Mucosa of stomach (tissue), 1 donor: ENCODE results near the gene CLINT1.
A peak's percentile ranks its signal among the peaks of the same experiment; 100 is the strongest.

Experiments used
- H3K27me3 ChIP-seq: one replicate; pipeline ENCODE4 v1.7.0; 2013; ENCODE audit warnings: mild to moderate bottlenecking, low read length; ENCODE audit not compliant: control insufficient read depth, insufficient read depth
- H3K36me3 ChIP-seq: one replicate; pipeline ENCODE4 v1.7.0; 2013; ENCODE audit warnings: low read length; ENCODE audit not compliant: control insufficient read depth, insufficient read depth
- H3K4me1 ChIP-seq: one replicate; pipeline ENCODE4 v1.7.0; 2013; ENCODE audit warnings: mild to moderate bottlenecking, low read length; ENCODE audit not compliant: control insufficient read depth, insufficient read depth
- H3K4me3 ChIP-seq: one replicate; pipeline ENCODE4 v1.7.0; 2013; ENCODE audit warnings: low read length
- H3K9ac ChIP-seq: one replicate; pipeline ENCODE4 v1.7.0; 2013; ENCODE audit warnings: mild to moderate bottlenecking, low read length, moderate library complexity
- H3K9me3 ChIP-seq: one replicate; pipeline ENCODE4 v1.7.0; 2013; ENCODE audit warnings: mild to moderate bottlenecking, low read length, moderate library complexity; ENCODE audit not compliant: control insufficient read depth
- donor health status: Pancreatic carcinoma.

Gene CLINT1

DNA sequence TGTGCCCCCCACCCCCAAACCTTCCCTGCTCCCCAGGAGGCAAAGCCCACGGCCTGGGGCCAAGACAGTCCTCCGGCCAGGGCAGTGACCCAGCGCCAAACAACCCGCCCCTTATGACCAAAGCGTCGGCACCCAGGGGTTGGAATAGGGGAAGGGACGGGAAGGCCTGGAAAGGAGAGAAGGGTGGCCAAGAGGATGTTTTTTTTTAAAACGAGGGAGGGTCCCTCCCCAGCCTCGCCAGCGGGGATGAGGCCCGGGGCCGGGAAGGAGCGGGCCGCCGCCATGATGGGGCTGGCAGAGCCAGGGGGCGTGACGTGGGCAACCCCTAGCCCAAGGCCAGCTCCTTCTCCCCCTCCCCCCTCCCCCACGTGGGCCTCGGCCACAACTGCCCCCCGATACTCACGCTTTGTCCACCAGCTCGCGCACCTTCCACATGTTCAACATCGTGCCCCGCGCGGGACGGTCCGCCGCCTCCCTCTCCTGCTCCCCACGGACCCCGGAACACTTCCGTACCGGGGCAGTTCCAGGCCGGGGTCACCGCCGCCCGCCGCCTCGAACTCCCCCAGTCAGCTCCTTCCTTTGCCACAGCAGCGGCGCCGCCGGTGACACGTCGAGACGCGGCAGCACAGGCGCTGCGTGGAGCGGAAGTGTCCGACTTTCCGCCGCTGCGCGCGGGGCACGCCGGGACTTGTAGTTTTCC is at the start of gene CLINT1:
CLINT1 (minus strand) TSS at position 619 of the 700 bp plus-strand sequence; CDS start at position 444, 175 bp downstream.
- no peaks in the 10 kb centered on the region for H3K9me3 ChIP-seq
- H3K4me3 ChIP-seq, result peak within 1 kb of the TSS; percentile 82
- peaks cover 17% of the 10 kb centered on the region for H3K4me1 ChIP-seq
- peak within 1 kb of the TSS; percentile 95 for H3K9ac ChIP-seq
- H3K36me3 ChIP-seq, result no peaks in the 10 kb centered on the region
- no peaks in the 10 kb centered on the region for H3K27me3 ChIP-seq

DNA sequence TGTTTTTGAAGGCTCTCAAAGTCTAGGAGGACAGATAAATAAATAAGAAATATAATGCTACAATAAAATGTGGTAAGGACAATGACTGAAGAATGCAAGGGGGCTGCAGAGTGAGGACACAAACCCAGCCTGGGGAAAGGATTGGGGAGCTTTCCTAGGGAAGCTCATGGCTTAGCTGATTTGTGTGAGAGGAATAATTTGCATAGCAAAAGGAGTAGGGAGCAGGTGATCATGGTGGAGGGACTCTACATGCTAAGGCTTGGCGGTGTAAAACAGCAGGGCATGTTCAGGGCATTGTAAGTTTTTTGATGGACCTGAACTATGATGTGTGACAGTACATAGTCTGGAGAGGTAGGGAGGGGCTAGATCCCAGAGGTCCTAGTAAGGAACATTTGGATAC is 49.5 kb upstream of the CLINT1 start:
- Histone ChIP-seq H3K9ac (no peak overlapping the region), H3K4me1 (peaks cover 19% of the 10 kb centered on the region), H3K36me3 (no peaks in the 10 kb centered on the region), H3K9me3 (no peaks in the 10 kb centered on the region), H3K27me3 (no peaks in the 10 kb centered on the region), H3K4me3 (no peak overlapping the region)

DNA sequence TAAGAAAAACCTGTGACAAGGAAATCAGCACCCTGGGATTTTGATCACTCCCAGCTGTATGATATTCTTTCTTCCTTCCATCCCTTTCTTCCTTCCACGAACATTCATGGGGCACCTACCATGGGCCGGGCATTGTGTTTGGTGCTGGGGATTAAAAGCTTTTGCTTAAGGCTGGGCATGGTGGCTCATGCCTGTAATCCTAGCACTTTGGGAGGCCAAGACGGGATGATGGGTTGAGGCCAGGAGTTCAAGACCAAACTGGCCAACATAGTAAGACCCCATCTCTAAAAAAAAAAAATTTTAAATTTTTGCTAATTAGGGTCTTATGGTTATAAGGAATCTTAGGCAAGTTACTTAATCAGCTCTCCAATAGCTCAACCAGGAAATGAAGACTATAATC is 48.5 kb upstream of the CLINT1 start:
- Histone ChIP-seq H3K4me3 (no peak overlapping the region), H3K27me3 (no peaks in the 10 kb centered on the region), H3K9ac (no peak overlapping the region), H3K9me3 (no peaks in the 10 kb centered on the region), H3K4me1 (peaks cover 11% of the 10 kb centered on the region), H3K36me3 (no peaks in the 10 kb centered on the region)

DNA sequence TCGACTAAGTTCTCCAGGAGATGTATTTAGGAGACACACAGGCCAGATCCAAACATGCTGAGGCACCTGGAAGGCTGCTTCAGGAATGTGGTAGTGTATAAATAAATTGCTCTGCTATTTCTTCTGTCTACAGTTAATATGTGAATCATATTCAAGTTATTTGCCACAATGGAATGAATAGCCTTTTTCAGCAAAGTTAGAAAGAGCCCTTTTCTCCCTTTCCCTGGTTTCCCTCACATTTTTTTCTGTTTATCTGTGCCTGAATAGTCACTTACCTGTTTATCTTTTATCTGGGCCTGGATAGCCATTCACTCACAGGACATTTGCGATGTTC is 44.1 kb upstream of the CLINT1 start:
- no peaks in the 10 kb centered on the region for H3K4me1 ChIP-seq
- no peak overlapping the region for H3K9ac ChIP-seq

DNA sequence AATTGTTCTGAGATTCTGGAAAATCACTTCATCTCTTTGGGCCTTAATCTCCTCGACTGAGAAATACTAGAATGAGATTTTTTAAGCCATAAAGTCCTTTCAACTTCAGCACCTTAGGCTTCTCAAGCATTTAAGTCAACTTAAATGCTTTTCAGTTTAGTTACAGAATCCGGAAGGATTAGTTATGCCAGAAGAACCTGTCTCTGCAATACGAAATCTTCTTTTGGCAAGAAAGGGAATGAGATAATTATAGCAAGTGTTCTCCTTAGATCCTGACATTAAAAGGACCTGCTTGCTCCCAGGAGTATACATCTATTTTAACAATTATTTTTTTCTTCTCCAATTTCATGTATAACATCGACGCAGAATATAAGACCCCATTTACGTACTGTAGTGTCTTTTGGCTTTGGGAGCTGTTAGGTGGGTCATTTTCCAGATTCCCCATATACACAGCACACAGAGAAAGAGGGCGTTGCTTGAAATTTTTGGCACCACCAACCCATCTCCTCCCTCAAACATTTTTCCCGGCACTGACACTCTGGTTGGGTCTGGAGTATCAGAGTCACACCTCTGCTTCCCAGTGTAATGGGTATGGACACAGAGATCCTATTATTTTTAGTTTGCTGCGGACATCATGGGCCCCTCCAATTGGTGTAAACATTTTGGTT is 43.6 kb upstream of the CLINT1 start:
- no peaks in the 10 kb centered on the region for H3K27me3 ChIP-seq
- H3K4me3 ChIP-seq, result no peak overlapping the region

More for the DNA sequence above, 44.1 kb upstream of the CLINT1 start:
- Histone ChIP-seq H3K36me3 (no peaks in the 10 kb centered on the region), H3K27me3 (no peaks in the 10 kb centered on the region), H3K9me3 (no peaks in the 10 kb centered on the region), H3K4me3 (no peak overlapping the region)

DNA sequence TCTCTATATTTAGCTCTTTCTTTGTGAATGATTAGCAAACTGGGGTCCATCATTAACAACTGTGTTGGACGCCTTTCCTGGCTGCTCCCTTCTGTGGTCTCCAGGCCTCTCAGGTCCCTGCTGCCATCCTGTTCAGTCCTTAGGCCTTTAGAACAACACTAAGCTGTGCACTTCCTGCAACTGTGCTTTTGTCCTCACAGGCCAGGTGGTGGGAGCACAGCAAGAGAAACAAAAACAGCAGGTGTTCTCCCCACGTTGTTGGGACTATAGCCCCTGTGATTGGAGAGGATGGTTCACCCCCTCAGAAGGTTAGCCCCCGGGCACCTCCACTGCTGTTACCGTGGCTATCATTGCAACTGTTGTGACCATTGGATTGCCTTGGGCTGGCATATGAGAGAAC is 41.7 kb upstream of the CLINT1 start:
- H3K27me3 ChIP-seq, result no peaks in the 10 kb centered on the region
- H3K9me3 ChIP-seq, result no peaks in the 10 kb centered on the region
- H3K36me3 ChIP-seq, result no peaks in the 10 kb centered on the region
- H3K9ac ChIP-seq, result no peak overlapping the region
- H3K4me1 ChIP-seq, result no peaks in the 10 kb centered on the region
- H3K4me3 ChIP-seq, result no peak overlapping the region

More for the DNA sequence above, 43.6 kb upstream of the CLINT1 start:
- Histone ChIP-seq H3K9ac (no peak overlapping the region), H3K36me3 (no peaks in the 10 kb centered on the region), H3K9me3 (no peaks in the 10 kb centered on the region), H3K4me1 (no peaks in the 10 kb centered on the region)

DNA sequence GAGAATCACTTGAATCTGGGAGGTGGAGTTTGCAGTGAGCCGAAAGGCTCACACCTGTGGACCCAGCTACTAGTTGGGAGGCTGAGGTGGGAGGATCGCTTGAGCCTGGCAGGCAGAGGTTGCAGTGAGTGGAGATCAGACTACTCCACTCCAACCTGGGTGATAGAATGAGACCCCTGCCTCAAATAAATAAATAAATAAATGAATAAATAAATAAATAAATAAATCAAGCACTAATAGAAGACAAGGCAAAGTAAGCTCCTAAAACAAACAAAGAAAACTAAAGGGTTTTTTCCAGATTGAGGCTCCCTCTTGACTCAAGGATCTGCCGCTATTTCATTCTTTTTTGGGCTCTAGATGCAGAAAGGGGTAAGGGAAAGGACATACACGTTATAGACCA is 34.7 kb upstream of the CLINT1 start:
- no peaks in the 10 kb centered on the region for H3K27me3 ChIP-seq

DNA sequence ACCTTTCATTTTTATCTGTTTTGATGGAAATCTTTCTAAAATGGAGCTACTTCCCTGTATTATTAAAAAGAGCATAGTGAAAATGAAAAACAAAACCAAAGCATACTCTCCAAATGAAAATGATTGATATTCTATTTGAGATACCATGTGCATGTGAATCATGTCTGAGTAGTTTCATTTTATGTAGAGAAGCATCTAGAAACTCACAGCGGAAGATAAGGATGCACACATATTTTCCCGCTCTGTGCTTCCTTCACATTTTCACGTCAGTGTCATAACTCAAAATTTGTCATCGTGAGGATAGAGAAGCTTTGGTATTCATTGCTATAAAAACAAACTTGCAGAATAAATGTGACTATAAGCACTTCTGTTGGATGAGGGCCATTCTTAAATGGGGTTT is 34.0 kb upstream of the CLINT1 start:
- H3K9me3 ChIP-seq, result no peaks in the 10 kb centered on the region
- no peaks in the 10 kb centered on the region for H3K27me3 ChIP-seq
- no peaks in the 10 kb centered on the region for H3K36me3 ChIP-seq
- peaks cover 23% of the 10 kb centered on the region for H3K4me1 ChIP-seq
- no peak overlapping the region for H3K4me3 ChIP-seq
- H3K9ac ChIP-seq, result no peak overlapping the region

More for the DNA sequence above, 34.7 kb upstream of the CLINT1 start:
- H3K36me3 ChIP-seq, result no peaks in the 10 kb centered on the region
- peaks cover 23% of the 10 kb centered on the region for H3K4me1 ChIP-seq
- no peaks in the 10 kb centered on the region for H3K9me3 ChIP-seq
- H3K9ac ChIP-seq, result no peak overlapping the region
- H3K4me3 ChIP-seq, result no peak overlapping the region

DNA sequence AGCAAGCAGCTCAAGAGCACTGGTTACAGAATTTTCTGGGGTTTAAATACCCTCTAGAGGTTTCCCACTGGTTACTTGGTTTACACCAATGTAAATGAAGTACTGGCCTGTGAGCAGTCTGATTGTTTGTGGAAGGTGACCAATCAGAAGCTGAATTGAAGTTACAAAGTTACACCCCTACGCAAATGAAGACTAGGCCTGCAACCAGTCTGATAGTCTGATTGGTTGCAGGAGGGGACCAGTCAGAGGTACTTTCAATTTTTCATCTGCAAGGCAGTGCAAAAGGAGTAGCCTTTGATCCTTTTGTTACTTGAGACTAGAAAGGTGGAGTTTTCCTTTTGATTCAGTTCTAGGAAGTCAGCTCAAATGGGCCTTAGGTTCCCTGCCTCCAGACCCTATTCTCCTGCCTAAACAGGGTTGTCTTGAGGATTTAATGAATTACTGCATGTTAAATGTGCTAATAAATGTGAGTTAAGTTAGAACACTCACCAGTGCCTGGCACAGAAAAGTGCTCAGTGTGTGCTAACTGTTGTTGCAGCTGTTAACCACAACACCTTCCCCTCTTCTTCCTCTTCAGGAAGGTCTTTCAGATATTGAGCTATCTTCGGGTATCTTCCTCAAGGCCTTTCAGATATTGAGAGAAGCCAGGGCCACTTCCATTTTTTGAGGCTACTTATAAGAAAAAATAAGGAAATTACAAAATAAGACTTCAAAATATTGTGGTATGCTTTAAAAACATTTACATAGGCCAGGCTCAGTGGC is 32.1 kb upstream of the CLINT1 start:
- no peaks in the 10 kb centered on the region for H3K27me3 ChIP-seq
- H3K9me3 ChIP-seq, result no peaks in the 10 kb centered on the region
- no peak overlapping the region for H3K9ac ChIP-seq
- no peaks in the 10 kb centered on the region for H3K36me3 ChIP-seq
- peaks cover 23% of the 10 kb centered on the region for H3K4me1 ChIP-seq
- H3K4me3 ChIP-seq, result no peak overlapping the region

DNA sequence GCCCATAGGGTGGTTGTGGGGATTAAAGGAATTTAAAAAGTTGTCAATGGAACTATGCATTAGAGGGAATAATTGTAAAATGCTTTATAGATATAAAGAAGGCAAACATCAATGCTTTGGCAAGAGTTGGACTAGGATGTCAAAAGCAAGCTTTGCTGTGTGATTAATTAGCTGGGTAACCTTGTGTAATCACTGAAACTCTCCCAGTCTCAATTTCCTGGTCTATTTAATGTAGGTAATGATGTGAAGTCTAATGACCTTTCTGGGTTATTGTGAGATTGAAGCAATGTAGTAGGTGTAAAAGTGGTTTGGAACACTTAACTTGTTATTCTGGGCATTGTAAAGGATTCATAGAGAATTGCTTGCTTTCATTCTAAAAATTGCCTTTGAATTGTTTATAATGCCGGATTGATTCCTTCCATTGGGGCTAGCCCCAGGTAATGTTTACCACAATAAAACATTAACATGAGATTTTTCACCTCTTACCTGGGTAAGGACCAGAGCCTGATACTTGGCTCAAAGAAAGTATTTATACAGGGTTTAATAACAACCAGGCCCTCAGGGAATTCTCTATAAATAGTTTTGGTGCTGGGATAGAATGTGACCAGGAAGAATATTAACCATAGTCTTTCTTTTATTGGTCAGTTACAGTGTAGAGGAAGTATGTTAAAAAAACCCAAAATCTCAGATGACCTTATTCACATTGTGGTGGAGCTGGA is 30.0 kb upstream of the CLINT1 start:
- Histone ChIP-seq H3K27me3 (no peaks in the 10 kb centered on the region), H3K4me1 (peaks cover 28% of the 10 kb centered on the region), H3K9me3 (no peaks in the 10 kb centered on the region), H3K4me3 (no peak overlapping the region), H3K36me3 (no peaks in the 10 kb centered on the region), H3K9ac (no peak overlapping the region)

DNA sequence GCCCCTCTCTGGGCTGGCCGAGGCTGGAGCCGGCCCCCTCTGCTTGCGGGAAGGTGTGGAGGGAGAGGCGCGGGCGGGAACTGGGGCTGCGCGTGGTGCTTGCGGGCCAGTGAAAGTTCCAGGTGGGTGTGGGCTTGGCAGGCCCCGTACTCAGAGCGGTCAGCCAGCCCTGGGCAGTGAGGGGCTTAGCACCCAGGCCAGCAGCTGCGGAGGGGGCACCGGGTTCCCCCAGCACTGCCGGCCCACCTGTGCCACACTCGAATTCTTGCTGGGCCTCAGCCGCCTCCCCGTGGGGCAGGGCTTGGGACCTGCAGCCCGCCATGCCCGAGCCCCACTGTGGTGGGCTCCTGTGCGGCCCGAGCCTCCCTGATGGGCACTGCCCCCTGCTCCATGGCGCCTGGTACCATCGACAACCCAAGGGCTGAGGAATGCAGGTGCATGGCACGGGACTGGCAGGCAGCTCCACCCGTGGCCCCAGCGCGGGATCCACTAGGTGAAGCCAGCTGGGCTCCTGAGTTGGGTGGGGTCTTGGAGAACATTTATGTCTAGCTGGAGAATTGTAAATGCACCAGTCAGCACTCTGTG is 27.9 kb upstream of the CLINT1 start:
- H3K9me3 ChIP-seq, result no peaks in the 10 kb centered on the region
- H3K9ac ChIP-seq, result no peak overlapping the region
- peaks cover 28% of the 10 kb centered on the region for H3K4me1 ChIP-seq
- H3K4me3 ChIP-seq, result no peak overlapping the region
- no peaks in the 10 kb centered on the region for H3K36me3 ChIP-seq
- H3K27me3 ChIP-seq, result no peaks in the 10 kb centered on the region
